Stimulated activated memory B cell treated with anti-CD40 and anti-IgM and Interleukin-4, amounts not matched to agents 10 μg/mL and 1 μg/mL and 100 μg/mL, for 72 hours (primary cell): Measurements from ENCODE around the gene OR2AJ1.

Source experiments
- ATAC-seq: fragments of 150-1000 bp; cut with Tn5 transposase; 2 replicates; pipeline ENCODE4 v1.10.0; 2021
- H3K27ac Mint-ChIP-seq: one replicate; pipeline ENCODE4 v1.8.0; 2022; ENCODE audit warnings: mild to moderate bottlenecking, mixed read lengths
- H3K27me3 Mint-ChIP-seq: one replicate; pipeline ENCODE4 v1.8.0; 2022; ENCODE audit warnings: mixed read lengths
- H3K36me3 Mint-ChIP-seq: one replicate; pipeline ENCODE4 v1.8.0; 2022; ENCODE audit warnings: mixed read lengths
- H3K4me1 Mint-ChIP-seq: one replicate; pipeline ENCODE4 v1.8.0; 2022; ENCODE audit warnings: mixed read lengths
- H3K4me3 Mint-ChIP-seq: one replicate; pipeline ENCODE4 v1.8.0; 2022; ENCODE audit warnings: mild to moderate bottlenecking, moderate library complexity, mixed read lengths
- H3K9me3 Mint-ChIP-seq: one replicate; pipeline ENCODE4 v1.8.0; 2022; ENCODE audit warnings: mixed read lengths

Gene OR2AJ1, protein sequence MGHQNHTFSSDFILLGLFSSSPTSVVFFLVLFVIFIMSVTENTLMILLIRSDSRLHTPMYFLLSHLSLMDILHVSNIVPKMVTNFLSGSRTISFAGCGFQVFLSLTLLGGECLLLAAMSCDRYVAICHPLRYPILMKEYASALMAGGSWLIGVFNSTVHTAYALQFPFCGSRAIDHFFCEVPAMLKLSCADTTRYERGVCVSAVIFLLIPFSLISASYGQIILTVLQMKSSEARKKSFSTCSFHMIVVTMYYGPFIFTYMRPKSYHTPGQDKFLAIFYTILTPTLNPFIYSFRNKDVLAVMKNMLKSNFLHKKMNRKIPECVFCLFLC

DNA sequence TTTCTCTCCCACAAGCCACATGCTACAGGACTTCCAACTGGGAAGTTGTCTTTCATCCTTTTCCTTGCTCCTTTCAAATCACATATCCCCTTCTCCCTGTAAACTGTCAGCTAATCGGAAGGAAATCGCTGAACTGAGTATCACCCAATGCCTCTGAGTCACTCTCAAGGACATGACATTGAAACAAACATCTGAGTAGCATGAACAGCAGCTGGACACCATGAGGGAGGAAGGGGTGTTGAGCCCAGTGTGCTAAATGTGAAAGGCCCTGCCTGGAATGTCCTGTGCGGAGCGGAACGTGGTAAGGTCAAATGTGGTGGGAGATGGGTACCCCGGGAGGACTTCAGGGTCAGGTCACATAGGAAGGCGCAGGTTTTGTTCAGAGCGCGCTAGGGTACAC is at the start of gene OR2AJ1:
Gene OR2AJ1, plus strand, starts transcription at position 22 of the 400 bp plus-strand sequence. CDS start 8,880 bp downstream, outside the sequence.
- Mint-ChIP-seq H3K27me3 (no peaks in the 10 kb centered on the region), H3K9me3 (no peaks in the 10 kb centered on the region), H3K27ac (no peak within 1 kb of the TSS), H3K4me1 (no peaks in the 10 kb centered on the region), H3K4me3 (no peak within 1 kb of the TSS), H3K36me3 (no peaks in the 10 kb centered on the region)
- ATAC-seq = no peak

DNA sequence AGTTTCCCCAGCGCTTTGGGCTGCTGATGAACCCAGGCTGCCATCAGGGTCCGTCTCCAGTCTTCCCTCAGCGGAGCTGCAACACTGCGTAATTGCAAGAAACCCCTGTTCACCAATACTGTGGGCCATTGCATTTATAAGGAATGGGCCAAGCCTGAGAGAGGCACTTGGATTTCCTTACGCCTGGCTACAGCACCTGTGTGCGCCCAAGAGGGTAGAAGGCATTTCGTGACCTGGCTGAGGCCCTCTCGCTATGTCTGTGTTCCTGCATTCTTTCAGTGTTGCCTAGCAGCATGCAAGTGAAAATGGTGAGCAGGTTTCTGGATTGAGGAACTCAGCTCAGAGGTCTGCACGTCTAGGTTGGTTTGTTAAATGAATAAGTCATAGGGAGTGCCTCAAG is 41.3 kb upstream of the OR2AJ1 start:
- H3K27me3 Mint-ChIP-seq = peaks cover 9% of the 10 kb centered on the region
- ATAC-seq = no peak
- H3K4me3 Mint-ChIP-seq = no peak overlapping the region
- no peaks in the 10 kb centered on the region for H3K9me3 Mint-ChIP-seq
- H3K36me3 Mint-ChIP-seq = no peaks in the 10 kb centered on the region
- no peaks in the 10 kb centered on the region for H3K4me1 Mint-ChIP-seq
- no peak overlapping the region for H3K27ac Mint-ChIP-seq

DNA sequence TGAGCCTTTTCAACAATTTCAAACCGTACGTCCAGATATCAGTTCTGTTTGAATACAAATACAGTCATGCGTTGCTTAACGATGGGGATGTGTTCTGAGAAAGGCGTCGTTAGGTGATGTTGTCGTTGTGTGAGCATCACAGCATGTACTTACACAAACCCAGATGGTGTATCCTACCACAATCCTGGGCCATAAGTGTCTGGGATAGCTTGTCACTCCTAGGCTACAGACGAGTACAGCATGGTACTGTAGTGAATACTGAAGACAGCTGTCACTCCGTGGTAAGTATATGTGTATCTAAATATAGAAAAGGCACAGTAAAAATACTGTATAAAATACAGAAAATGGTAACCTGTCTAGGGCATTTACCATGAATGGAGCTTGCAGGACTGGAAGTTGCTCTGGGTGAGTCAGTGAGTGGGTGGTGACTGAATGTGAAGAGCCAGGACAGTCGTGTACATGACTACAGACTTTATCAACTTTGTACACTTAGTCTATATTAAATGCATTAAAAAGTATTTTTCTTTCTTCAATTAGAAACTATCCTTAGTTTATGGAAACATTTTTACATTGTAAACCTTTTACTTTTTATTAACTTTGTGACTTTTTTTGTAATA is 39.8 kb upstream of the OR2AJ1 start:
- no peaks in the 10 kb centered on the region for H3K9me3 Mint-ChIP-seq
- no peak overlapping the region for H3K27ac Mint-ChIP-seq
- no peaks in the 10 kb centered on the region for H3K36me3 Mint-ChIP-seq
- H3K4me3 Mint-ChIP-seq = no peak overlapping the region
- H3K27me3 Mint-ChIP-seq = peaks cover 2% of the 10 kb centered on the region
- ATAC-seq = no peak
- H3K4me1 Mint-ChIP-seq = no peaks in the 10 kb centered on the region

DNA sequence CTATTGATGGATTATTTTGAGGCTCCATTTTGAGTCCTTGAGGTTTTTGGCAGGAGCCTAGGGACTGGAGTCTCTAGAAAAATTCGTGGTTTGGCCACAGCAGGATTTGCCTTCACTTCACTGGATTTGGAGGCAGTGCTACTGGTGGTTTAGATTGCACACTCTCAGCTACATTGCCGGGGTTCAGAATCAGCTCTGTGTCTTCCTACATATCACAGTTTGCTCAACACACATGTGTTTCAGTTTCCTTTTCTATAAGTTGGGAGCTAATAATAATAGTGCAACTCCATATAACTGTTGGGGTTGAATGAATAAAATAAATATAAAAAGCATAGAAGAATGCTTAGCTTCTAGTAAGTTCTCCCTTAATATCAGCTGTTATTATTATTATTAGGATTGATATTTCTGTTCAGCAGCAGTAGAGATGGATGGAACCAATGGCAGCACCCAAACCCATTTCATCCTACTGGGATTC is 29.5 kb upstream of the OR2AJ1 start, which contains the start of gene OR2W3:
Gene OR2W3, plus strand, starts transcription at position 425 of the 475 bp plus-strand sequence. Its CDS starts 0 bp downstream, at position 425.
- no peaks in the 10 kb centered on the region for H3K4me1 Mint-ChIP-seq
- H3K27ac Mint-ChIP-seq = no peak within 1 kb of the TSS
- no peak for ATAC-seq
- H3K36me3 Mint-ChIP-seq = peaks cover 4% of the 10 kb centered on the region
- H3K4me3 Mint-ChIP-seq = no peak within 1 kb of the TSS
- H3K9me3 Mint-ChIP-seq = peaks cover 7% of the 10 kb centered on the region
- H3K27me3 Mint-ChIP-seq = no peaks in the 10 kb centered on the region

DNA sequence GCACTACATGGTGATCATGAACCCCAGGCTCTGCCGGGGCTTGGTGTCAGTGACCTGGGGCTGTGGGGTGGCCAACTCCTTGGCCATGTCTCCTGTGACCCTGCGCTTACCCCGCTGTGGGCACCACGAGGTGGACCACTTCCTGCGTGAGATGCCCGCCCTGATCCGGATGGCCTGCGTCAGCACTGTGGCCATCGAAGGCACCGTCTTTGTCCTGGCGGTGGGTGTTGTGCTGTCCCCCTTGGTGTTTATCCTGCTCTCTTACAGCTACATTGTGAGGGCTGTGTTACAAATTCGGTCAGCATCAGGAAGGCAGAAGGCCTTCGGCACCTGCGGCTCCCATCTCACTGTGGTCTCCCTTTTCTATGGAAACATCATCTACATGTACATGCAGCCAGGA is 28.7 kb upstream of the OR2AJ1 start:
- ATAC-seq = no peak
- Mint-ChIP-seq H3K36me3 (peaks cover 4% of the 10 kb centered on the region), H3K27ac (no peak overlapping the region), H3K9me3 (peaks cover 7% of the 10 kb centered on the region), H3K4me3 (no peak overlapping the region), H3K4me1 (no peaks in the 10 kb centered on the region), H3K27me3 (no peaks in the 10 kb centered on the region)

DNA sequence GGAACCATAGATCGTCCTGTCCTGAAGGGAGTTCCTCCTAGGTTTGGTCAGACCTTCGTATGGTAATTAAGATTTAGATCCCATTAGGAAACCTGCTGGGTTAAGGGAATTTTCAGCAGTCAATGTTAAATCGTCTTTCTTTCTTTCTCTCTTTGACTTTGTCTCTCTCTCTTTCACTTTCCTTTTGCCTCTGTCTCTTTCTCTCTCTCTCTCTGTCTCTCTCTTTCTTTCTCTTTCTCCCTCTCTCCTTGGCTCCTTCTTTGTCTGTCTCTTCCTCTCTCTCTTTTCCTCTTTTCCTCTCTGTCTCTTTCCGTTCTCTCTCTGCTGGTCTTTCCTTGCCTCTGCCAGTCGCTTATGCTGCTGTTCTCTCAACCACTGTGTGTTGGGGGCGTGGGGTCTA is 20.6 kb upstream of the OR2AJ1 start:
- Mint-ChIP-seq H3K4me3 (no peak overlapping the region), H3K27ac (no peak overlapping the region), H3K27me3 (peaks cover 10% of the 10 kb centered on the region), H3K36me3 (peaks cover 6% of the 10 kb centered on the region), H3K9me3 (peaks cover 17% of the 10 kb centered on the region), H3K4me1 (peaks cover 18% of the 10 kb centered on the region)
- ATAC-seq = no peak

DNA sequence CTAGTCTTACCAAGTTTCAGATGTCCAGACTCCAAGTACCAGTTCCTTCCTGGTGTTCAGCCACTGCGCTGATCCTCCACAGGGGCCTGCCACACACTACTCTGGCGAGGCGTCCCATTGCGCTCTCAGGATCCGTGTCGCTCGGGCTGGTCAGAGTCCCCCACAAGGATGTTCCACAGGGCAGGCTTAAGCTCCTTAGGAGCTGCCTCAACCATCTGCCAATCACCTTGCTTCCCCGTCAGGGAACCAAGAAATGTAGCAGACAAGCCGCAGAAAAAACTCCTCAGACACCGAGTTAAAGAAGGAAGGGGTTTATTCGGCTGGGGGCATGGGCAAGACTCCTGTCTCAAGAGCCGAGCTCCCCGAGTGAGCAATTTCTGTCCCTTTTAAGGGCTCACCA is 19.5 kb upstream of the OR2AJ1 start:
- H3K36me3 Mint-ChIP-seq = peaks cover 6% of the 10 kb centered on the region
- H3K4me3 Mint-ChIP-seq = no peak overlapping the region
- peaks cover 10% of the 10 kb centered on the region for H3K27me3 Mint-ChIP-seq
- H3K27ac Mint-ChIP-seq = no peak overlapping the region
- H3K4me1 Mint-ChIP-seq = peaks cover 18% of the 10 kb centered on the region
- H3K9me3 Mint-ChIP-seq = peaks cover 17% of the 10 kb centered on the region
- no peak for ATAC-seq

DNA sequence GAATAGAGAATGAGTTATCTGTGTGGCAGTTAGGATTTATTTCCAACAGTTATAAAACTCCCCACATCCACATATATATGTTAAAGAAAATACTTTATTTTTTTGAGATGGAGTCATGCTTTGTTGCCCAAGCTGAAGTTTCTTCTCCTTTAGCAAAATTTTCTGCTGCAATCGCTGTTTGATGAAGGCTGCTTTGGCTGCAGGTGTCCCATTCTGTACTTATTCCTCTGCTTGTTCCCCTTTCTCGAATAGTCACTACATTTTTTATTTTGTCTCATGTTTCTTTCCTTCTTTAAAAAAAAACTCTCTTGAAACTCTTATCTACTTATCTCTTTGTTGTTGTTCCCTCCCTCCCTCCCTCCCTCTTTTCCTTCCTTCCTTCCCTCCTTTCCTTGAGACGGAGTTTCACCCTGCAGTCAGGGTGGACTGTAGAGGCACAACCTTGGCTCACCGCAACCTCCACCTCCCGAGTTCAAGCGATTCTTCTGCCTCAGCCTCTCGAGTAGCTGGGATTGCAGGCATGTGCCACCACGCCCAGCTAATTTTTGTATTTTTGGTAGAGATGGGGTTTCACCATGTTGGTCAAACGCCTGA is 18.7 kb upstream of the OR2AJ1 start:
- peaks cover 10% of the 10 kb centered on the region for H3K27me3 Mint-ChIP-seq
- peaks cover 17% of the 10 kb centered on the region for H3K9me3 Mint-ChIP-seq
- no peak for ATAC-seq
- H3K4me3 Mint-ChIP-seq = peak overlapping the region; percentile 65
- H3K36me3 Mint-ChIP-seq = peaks cover 6% of the 10 kb centered on the region
- peaks cover 18% of the 10 kb centered on the region for H3K4me1 Mint-ChIP-seq
- H3K27ac Mint-ChIP-seq = peak overlapping the region; percentile 65

DNA sequence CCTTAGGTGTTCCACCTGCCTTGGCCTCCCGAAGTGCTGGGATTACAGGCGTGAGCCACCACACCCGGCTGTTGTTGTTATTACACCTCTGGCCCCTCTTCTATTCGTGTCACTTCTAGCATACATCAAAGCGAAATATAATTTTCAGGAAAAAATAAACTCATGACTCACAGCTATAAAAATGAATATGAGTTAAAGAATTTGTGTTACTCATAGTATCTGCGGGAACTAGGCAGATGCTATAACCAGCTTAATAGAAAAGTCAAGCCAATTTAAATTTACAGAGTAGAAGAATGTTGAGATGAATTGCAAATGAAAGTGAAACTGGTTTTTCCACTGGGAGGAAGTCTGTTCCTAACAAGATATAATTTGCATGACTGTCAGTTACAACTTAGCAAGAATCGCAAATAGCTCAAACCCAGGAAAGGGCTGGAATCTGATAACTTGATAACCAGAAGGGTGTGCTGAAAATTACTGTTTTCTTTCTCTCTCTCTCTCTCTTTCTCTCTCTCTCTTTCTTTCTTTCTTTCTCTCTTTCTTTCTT is 18.1 kb upstream of the OR2AJ1 start:
- H3K36me3 Mint-ChIP-seq = peaks cover 6% of the 10 kb centered on the region
- H3K4me3 Mint-ChIP-seq = peak overlapping the region; percentile 74
- H3K9me3 Mint-ChIP-seq = peaks cover 17% of the 10 kb centered on the region
- H3K4me1 Mint-ChIP-seq = peaks cover 18% of the 10 kb centered on the region
- ATAC-seq = no peak
- peaks cover 10% of the 10 kb centered on the region for H3K27me3 Mint-ChIP-seq
- H3K27ac Mint-ChIP-seq = peak overlapping the region; percentile 65

DNA sequence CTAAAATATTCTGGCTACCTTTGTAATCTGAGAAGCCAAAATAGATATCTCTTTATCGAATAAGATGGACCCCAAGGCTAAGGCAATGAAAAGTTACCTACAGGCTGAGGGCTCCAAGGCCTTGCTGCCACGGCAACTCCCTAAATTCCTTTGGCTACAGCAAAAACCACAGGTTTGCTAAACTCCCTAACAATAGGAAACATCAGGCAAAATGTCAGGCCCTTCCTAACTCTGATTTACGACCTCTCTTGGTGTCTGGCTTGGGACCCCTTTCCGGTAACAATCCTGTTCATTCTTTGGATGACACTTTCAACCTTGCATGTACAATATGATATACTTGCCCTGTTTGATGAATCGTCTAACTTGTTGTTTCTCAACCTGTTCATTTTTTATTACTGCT is 15.9 kb upstream of the OR2AJ1 start:
- Mint-ChIP-seq H3K27me3 (peaks cover 10% of the 10 kb centered on the region), H3K4me1 (peaks cover 18% of the 10 kb centered on the region), H3K27ac (no peak overlapping the region), H3K9me3 (peaks cover 17% of the 10 kb centered on the region), H3K4me3 (no peak overlapping the region), H3K36me3 (peaks cover 6% of the 10 kb centered on the region)
- ATAC-seq = no peak

DNA sequence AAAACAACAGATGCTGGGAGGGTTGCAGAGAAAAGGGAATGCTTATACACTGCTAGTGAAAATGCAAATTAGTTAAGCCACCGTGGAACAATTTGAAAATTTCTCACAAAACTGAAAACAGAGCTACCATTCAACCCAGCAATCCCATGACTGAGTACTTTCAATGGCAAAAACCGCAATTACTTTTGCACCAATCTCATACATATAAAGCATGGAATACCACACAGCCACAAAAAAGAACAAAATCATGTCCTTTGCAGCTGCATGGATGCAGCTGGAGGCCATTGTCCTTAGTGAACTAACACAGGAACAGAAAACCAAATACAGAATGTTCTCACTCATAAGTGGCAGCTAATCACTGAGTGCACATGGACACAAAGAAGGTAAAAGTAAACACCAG is 10.9 kb upstream of the OR2AJ1 start:
- Mint-ChIP-seq H3K27me3 (no peaks in the 10 kb centered on the region), H3K4me3 (no peak overlapping the region), H3K36me3 (no peaks in the 10 kb centered on the region), H3K9me3 (peaks cover 3% of the 10 kb centered on the region), H3K4me1 (no peaks in the 10 kb centered on the region), H3K27ac (no peak overlapping the region)
- ATAC-seq = no peak

DNA sequence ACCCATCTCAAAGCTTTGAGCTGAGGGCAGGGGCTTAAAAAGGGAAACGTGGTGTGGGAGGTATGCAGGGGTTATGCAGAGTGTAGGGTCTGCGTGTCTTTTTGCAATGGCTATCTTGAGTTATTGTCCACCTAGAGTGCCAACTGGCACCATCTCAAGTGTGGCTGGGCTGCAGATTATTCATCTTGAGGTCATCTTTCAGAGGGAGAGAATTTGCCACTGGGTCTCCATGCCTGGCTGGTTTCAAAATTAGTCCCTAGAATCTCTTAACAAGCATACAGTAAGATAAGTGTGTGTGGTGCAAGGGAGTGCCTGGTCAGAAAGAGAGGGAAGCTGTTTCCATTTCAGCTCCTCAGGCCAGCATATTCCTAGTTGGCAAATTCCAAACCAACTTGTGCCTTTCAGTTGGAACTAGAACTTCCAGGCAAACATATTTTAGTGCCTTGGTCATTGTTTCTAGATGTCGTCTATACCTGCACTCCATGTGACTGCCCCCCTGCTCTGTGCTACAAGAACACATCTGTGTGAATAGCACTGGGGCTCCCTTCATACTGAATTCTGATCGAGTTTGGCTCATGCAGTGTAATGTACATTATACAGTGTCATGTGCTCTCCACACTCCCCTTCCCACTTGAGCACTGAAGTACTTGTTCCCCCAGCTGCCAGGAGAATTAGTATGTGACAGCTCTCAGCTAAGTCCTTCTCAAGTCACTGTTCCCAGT is 9.6 kb upstream of the OR2AJ1 start:
- H3K27ac Mint-ChIP-seq = no peak overlapping the region

DNA sequence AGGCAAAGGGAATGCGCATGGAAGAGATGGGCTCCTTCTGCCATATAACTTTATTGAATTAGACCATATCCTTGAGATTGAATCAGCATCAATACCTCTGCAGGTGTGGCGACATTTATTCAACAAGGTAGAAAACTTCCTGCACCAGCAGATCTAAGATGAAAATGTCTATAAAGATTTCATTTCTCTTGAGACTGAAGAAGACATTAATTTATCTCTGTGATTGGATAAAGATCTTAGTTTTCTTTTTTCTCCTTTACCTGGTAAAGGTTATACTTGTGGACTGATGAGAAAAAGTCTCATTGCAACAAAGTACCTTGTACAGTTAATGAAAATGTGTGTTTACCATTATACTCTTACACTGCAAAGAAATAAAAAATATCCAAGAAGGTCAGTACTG is 4.7 kb upstream of the OR2AJ1 start, which contains the start of gene OR2T8:
Gene OR2T8, plus strand, starts transcription at position 301 of the 400 bp plus-strand sequence. CDS start 766 bp downstream, outside the sequence.
- Mint-ChIP-seq H3K9me3 (no peaks in the 10 kb centered on the region), H3K27me3 (no peaks in the 10 kb centered on the region), H3K4me3 (no peak within 1 kb of the TSS), H3K27ac (no peak within 1 kb of the TSS), H3K4me1 (no peaks in the 10 kb centered on the region), H3K36me3 (no peaks in the 10 kb centered on the region)
- no peak for ATAC-seq

More for the DNA sequence above, 9.6 kb upstream of the OR2AJ1 start:
- no peak overlapping the region for H3K4me3 Mint-ChIP-seq
- H3K4me1 Mint-ChIP-seq = no peaks in the 10 kb centered on the region
- H3K9me3 Mint-ChIP-seq = no peaks in the 10 kb centered on the region
- ATAC-seq = no peak
- H3K27me3 Mint-ChIP-seq = no peaks in the 10 kb centered on the region
- H3K36me3 Mint-ChIP-seq = no peaks in the 10 kb centered on the region

DNA sequence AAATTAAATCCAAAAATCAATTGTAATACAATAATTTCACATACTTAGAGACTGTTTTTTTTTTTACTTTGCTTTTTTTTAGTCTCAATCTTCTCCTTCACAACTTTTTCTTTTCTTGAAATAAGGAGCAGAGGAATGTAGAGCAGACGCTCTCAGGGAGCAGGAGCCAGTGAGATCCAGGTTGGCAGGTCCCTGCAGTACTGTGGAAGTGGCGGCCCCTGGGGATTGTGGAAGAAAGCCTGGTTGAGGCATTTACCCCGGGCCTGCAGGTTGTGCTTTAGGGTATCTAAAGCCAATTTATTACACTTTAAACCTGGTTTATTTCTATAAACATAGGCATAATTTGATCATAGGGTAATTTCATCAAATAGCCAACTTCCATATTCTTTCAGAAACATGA is 748 bp upstream of the OR2AJ1 start:
- no peak overlapping the region for H3K4me3 Mint-ChIP-seq
- no peak for ATAC-seq
- no peaks in the 10 kb centered on the region for H3K27me3 Mint-ChIP-seq
- H3K27ac Mint-ChIP-seq = no peak overlapping the region
- H3K9me3 Mint-ChIP-seq = no peaks in the 10 kb centered on the region
- H3K4me1 Mint-ChIP-seq = no peaks in the 10 kb centered on the region
- H3K36me3 Mint-ChIP-seq = no peaks in the 10 kb centered on the region

DNA sequence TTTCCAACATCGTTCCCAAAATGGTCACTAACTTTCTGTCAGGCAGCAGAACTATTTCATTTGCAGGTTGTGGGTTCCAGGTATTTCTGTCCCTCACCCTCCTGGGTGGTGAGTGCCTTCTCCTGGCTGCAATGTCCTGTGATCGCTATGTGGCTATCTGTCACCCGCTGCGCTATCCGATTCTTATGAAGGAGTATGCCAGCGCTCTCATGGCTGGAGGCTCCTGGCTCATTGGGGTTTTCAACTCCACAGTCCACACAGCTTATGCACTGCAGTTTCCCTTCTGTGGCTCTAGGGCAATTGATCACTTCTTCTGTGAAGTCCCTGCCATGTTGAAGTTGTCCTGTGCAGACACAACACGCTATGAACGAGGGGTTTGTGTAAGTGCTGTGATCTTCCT is 9.3 kb downstream of the OR2AJ1 start:
- no peaks in the 10 kb centered on the region for H3K36me3 Mint-ChIP-seq
- no peak for ATAC-seq
- H3K4me3 Mint-ChIP-seq = no peak overlapping the region
- no peaks in the 10 kb centered on the region for H3K4me1 Mint-ChIP-seq
- peaks cover 14% of the 10 kb centered on the region for H3K27me3 Mint-ChIP-seq
- H3K9me3 Mint-ChIP-seq = no peaks in the 10 kb centered on the region
- H3K27ac Mint-ChIP-seq = no peak overlapping the region
